ENCODE data around the gene INSR. TPM values are rescaled to one million over a fixed set of nuclear protein-coding genes. Genes with fewer than 3 reads are reported as not detected.
A peak's percentile ranks its signal among the peaks of the same experiment; 100 is the strongest.

INSR gene
- total RNA-seq, 1 donor = 44.2 TPM

- H4K20me1 ChIP-seq (ENCODE audit: insufficient read depth, low read length) = no peaks in the 10 kb centered on the region
- no peaks in the 10 kb centered on the region for H3K9me3 ChIP-seq (ENCODE audit: low read depth, low read length)
- no peak overlapping the region for H2AFZ ChIP-seq (ENCODE audit: low read length)
- H3K4me3 ChIP-seq (ENCODE audit: insufficient read depth, low read length) = no peak overlapping the region
- no peaks in the 10 kb centered on the region for H3K27me3 ChIP-seq (ENCODE audit: insufficient read depth, low read length)
- no peak for TF ChIP-seq CTCF (IDR thresholded peaks at IDR 0.05; ENCODE audit: extremely low read depth, low read depth, low read length)
- no peak for DNase-seq (ENCODE audit: insufficient read length, low spot score, missing footprints)
- H3K4me2 ChIP-seq (ENCODE audit: insufficient read depth, low read length) = no peak overlapping the region
- H3K79me2 ChIP-seq (ENCODE audit: insufficient read depth, low read length) = no peaks in the 10 kb centered on the region
- no peak overlapping the region for H3K27ac ChIP-seq (ENCODE audit: low read depth, low read length)
- no peaks in the 10 kb centered on the region for H3K36me3 ChIP-seq (ENCODE audit: insufficient read depth, low read length)
- peaks cover 5% of the 10 kb centered on the region for H3K4me1 ChIP-seq (ENCODE audit: insufficient read depth, low read length)
These were observed 106.4 kb downstream of the INSR start for GRCh38 chr19:7187605-7188339.

- Histone ChIP-seq H4K20me1 (ENCODE audit: insufficient read depth, low read length) (no peaks in the 10 kb centered on the region), H3K9me3 (ENCODE audit: low read depth, low read length) (no peaks in the 10 kb centered on the region), H3K4me1 (ENCODE audit: insufficient read depth, low read length) (peaks cover 12% of the 10 kb centered on the region), H3K4me2 (ENCODE audit: insufficient read depth, low read length) (peak overlapping the region; percentile 75), H3K4me3 (ENCODE audit: insufficient read depth, low read length) (no peak overlapping the region), H2AFZ (ENCODE audit: low read length) (no peak overlapping the region), H3K27ac (ENCODE audit: low read depth, low read length) (no peak overlapping the region), H3K36me3 (ENCODE audit: insufficient read depth, low read length) (no peaks in the 10 kb centered on the region), H3K79me2 (ENCODE audit: insufficient read depth, low read length) (no peaks in the 10 kb centered on the region), H3K27me3 (ENCODE audit: insufficient read depth, low read length) (no peaks in the 10 kb centered on the region)
- no peak for TF ChIP-seq CTCF (IDR thresholded peaks at IDR 0.05; ENCODE audit: extremely low read depth, low read depth, low read length)
- no peak for DNase-seq (ENCODE audit: insufficient read length, low spot score, missing footprints)
These were observed 111.7 kb downstream of the INSR start for GRCh38 chr19:7182489-7182888.

GRCh38 chr19:7179917-7180306, 114.3 kb downstream of the INSR start:
- Histone ChIP-seq H2AFZ (ENCODE audit: low read length) (no peak overlapping the region), H3K27ac (ENCODE audit: low read depth, low read length) (no peak overlapping the region), H3K9me3 (ENCODE audit: low read depth, low read length) (no peaks in the 10 kb centered on the region), H3K36me3 (ENCODE audit: insufficient read depth, low read length) (no peaks in the 10 kb centered on the region), H4K20me1 (ENCODE audit: insufficient read depth, low read length) (no peaks in the 10 kb centered on the region), H3K4me1 (ENCODE audit: insufficient read depth, low read length) (peaks cover 12% of the 10 kb centered on the region), H3K4me3 (ENCODE audit: insufficient read depth, low read length) (no peak overlapping the region), H3K27me3 (ENCODE audit: insufficient read depth, low read length) (no peaks in the 10 kb centered on the region), H3K79me2 (ENCODE audit: insufficient read depth, low read length) (no peaks in the 10 kb centered on the region), H3K4me2 (ENCODE audit: insufficient read depth, low read length) (no peak overlapping the region)
- no peak for TF ChIP-seq CTCF (IDR thresholded peaks at IDR 0.05; ENCODE audit: extremely low read depth, low read depth, low read length)
- DNase-seq (ENCODE audit: insufficient read length, low spot score, missing footprints) = no peak

- no peak overlapping the region for H2AFZ ChIP-seq (ENCODE audit: low read length)
- DNase-seq (ENCODE audit: insufficient read length, low spot score, missing footprints) = no peak
- no peak overlapping the region for H3K27ac ChIP-seq (ENCODE audit: low read depth, low read length)
- H3K4me3 ChIP-seq (ENCODE audit: insufficient read depth, low read length) = no peak overlapping the region
- H3K9me3 ChIP-seq (ENCODE audit: low read depth, low read length) = no peaks in the 10 kb centered on the region
- no peaks in the 10 kb centered on the region for H3K27me3 ChIP-seq (ENCODE audit: insufficient read depth, low read length)
- H3K36me3 ChIP-seq (ENCODE audit: insufficient read depth, low read length) = no peaks in the 10 kb centered on the region
- H3K79me2 ChIP-seq (ENCODE audit: insufficient read depth, low read length) = no peaks in the 10 kb centered on the region
- H4K20me1 ChIP-seq (ENCODE audit: insufficient read depth, low read length) = no peaks in the 10 kb centered on the region
- H3K4me2 ChIP-seq (ENCODE audit: insufficient read depth, low read length) = no peak overlapping the region
- H3K4me1 ChIP-seq (ENCODE audit: insufficient read depth, low read length) = peaks cover 9% of the 10 kb centered on the region
- TF ChIP-seq CTCF (IDR thresholded peaks at IDR 0.05; ENCODE audit: extremely low read depth, low read depth, low read length) = no peak
These were observed 116.3 kb downstream of the INSR start for GRCh38 chr19:7177926-7178325.
